SK-N-MC (cell line): ENCODE data around the gene LDLRAP1.

ENCODE experiments used
- EZH2 ChIP-seq: fragments of 200-600 bp; sonication (generic); IDR thresholded peaks from one replicate; pipeline ENCODE4 v1.6.1; 2017; ENCODE audit warnings: antibody characterized with exemption
- FOXP2 ChIP-seq: optimal IDR thresholded peaks from 2 replicates; pipeline ENCODE3; 2011; ENCODE audit warnings: mild to moderate bottlenecking, moderate library complexity; ENCODE audit not compliant: insufficient read depth; ENCODE audit errors: extremely low read length, control extremely low read depth
- POLR2AphosphoS5 ChIP-seq: IDR thresholded peaks from 2 replicates; pipeline ENCODE4 v1.6.1; 2012; ENCODE audit warnings: mild to moderate bottlenecking, low read depth, low read length, borderline replicate concordance

DNA sequence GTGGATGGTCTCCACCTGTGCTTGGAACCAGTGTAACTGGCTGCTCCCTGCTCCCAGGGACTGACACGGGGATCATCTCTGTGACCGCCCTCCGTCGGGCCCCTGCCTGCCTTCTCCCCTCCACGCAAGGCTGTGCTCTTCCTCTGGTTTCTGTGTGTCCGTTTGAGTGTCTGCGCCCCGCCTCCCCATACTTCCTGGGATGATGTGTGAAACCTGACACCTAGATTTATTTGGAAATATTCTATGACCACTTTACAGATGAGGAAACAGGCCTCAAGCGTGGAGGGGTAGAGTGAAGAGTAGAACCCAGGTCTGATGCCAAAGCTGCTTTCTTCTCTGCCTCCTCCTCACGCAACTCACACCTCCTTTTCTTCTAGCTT, 24.3 kb downstream of the LDLRAP1 start:
- TF ChIP-seq POLR2AphosphoS5 (no peak), EZH2 (no peak), FOXP2 (no peak)
